Measurements from ENCODE around the gene ARHGEF40.

ARHGEF40 gene

GRCh38 chr14:21059842-21060613, 10.1 kb upstream of the ARHGEF40 start:
- no peak for DNase-seq (ENCODE audit: low read depth)

GRCh38 chr14:21060614-21061346, 9.3 kb upstream of the ARHGEF40 start:
- DNase-seq (ENCODE audit: low read depth), result no peak

GRCh38 chr14:21061347-21061668, 8.8 kb upstream of the ARHGEF40 start:
- DNase-seq (ENCODE audit: low read depth), result no peak

- no peak for DNase-seq (ENCODE audit: low read depth)
Observed at GRCh38 chr14:21063479-21063878, 6.6 kb upstream of the ARHGEF40 start.

- DNase-seq (ENCODE audit: low read depth), result no peak
Observed at GRCh38 chr14:21066882-21067502, 3.1 kb upstream of the ARHGEF40 start.

- DNase-seq (ENCODE audit: low read depth), result no peak
Observed at GRCh38 chr14:21068521-21069387, 1.4 kb upstream of the ARHGEF40 start.

GRCh38 chr14:21069388-21070082, 569 bp upstream of the ARHGEF40 start:
- DNase-seq (ENCODE audit: low read depth), result no peak

GRCh38 chr14:21070610-21071224, 613 bp downstream of the ARHGEF40 start:
- DNase-seq (ENCODE audit: low read depth), result no peak

- DNase-seq (ENCODE audit: low read depth), result no peak
Observed at GRCh38 chr14:21071225-21072030, 1.3 kb downstream of the ARHGEF40 start.

GRCh38 chr14:21072031-21072473, 1.9 kb downstream of the ARHGEF40 start:
- no peak for DNase-seq (ENCODE audit: low read depth)

- no peak for DNase-seq (ENCODE audit: low read depth)
Observed at GRCh38 chr14:21072781-21073339, 2.8 kb downstream of the ARHGEF40 start.

GRCh38 chr14:21073921-21074320, 3.8 kb downstream of the ARHGEF40 start:
- DNase-seq (ENCODE audit: low read depth), result no peak

GRCh38 chr14:21074398-21075272, 4.5 kb downstream of the ARHGEF40 start:
- DNase-seq (ENCODE audit: low read depth), result no peak

GRCh38 chr14:21075719-21076437, 5.8 kb downstream of the ARHGEF40 start:
- no peak for DNase-seq (ENCODE audit: low read depth)

GRCh38 chr14:21077672-21078071, 7.6 kb downstream of the ARHGEF40 start:
- DNase-seq (ENCODE audit: low read depth), result no peak

GRCh38 chr14:21078287-21078686, 8.2 kb downstream of the ARHGEF40 start:
- DNase-seq (ENCODE audit: low read depth), result no peak

GRCh38 chr14:21078726-21079125, 8.6 kb downstream of the ARHGEF40 start:
- DNase-seq (ENCODE audit: low read depth), result no peak

- DNase-seq (ENCODE audit: low read depth), result no peak
Observed at GRCh38 chr14:21081521-21082142, 11.5 kb downstream of the ARHGEF40 start.
